KMS-11 (cell line): ENCODE data around the gene AXDND1.
"Not testable (repeated sequence)": the region's sequence is repeated elsewhere in the genome, so short reads cannot be mapped to it uniquely, and the experiment has no call there.

Experiments used
- H2AFZ ChIP-seq: fragments of 200-600 bp; sonication (generic); 2 replicates; pipeline ENCODE4 v1.6.1; 2016; ENCODE audit warnings: antibody characterized with exemption, mixed run types, low read depth
- H3K27ac ChIP-seq: fragments of 200-600 bp; sonication (generic); 2 replicates; pipeline ENCODE4 v1.6.1; 2016; ENCODE audit warnings: mild to moderate bottlenecking, mixed run types
- H3K27me3 ChIP-seq: fragments of 200-600 bp; sonication (generic); 2 replicates; pipeline ENCODE4 v1.6.1; 2017; ENCODE audit warnings: mild to moderate bottlenecking, low read depth, mixed run types, moderate library complexity; ENCODE audit not compliant: insufficient read depth
- H3K36me3 ChIP-seq: fragments of 200-600 bp; sonication (generic); 2 replicates; pipeline ENCODE4 v1.6.1; 2017; ENCODE audit warnings: mild to moderate bottlenecking, mixed run types; ENCODE audit not compliant: insufficient read depth
- H3K4me1 ChIP-seq: fragments of 200-600 bp; sonication (generic); 2 replicates; pipeline ENCODE4 v1.6.1; 2016; ENCODE audit warnings: mild to moderate bottlenecking, low read depth, mixed run types; ENCODE audit not compliant: poor library complexity, severe bottlenecking
- H3K4me2 ChIP-seq: fragments of 200-600 bp; sonication (generic); 2 replicates; pipeline ENCODE4 v1.7.0; 2016; ENCODE audit warnings: mild to moderate bottlenecking, mixed run types
- H3K4me3 ChIP-seq: fragments of 200-600 bp; sonication (generic); IDR thresholded peaks from 2 replicates; pipeline ENCODE4 v1.6.1; 2017; ENCODE audit warnings: low read depth, low read length, mixed read lengths; ENCODE audit not compliant: insufficient read depth
- H3K79me2 ChIP-seq: fragments of 200-600 bp; sonication (generic); 2 replicates; pipeline ENCODE4 v1.6.1; 2016; ENCODE audit warnings: low read depth, mixed run types; ENCODE audit not compliant: insufficient read depth
- H3K9ac ChIP-seq: fragments of 200-600 bp; sonication (generic); 2 replicates; pipeline ENCODE4 v1.6.1; 2016; ENCODE audit warnings: mild to moderate bottlenecking, mixed run types
- H4K20me1 ChIP-seq: fragments of 200-600 bp; sonication (generic); 2 replicates; pipeline ENCODE4 v1.6.1; 2016; ENCODE audit warnings: mild to moderate bottlenecking, mixed run types; ENCODE audit not compliant: insufficient read depth
- CTCF ChIP-seq: fragments of 200-600 bp; sonication (generic); conservative IDR thresholded peaks from 2 replicates; pipeline ENCODE4 v1.6.1; 2017; ENCODE audit warnings: low read depth, mild to moderate bottlenecking, antibody characterized with exemption, low read length, moderate library complexity, mixed read lengths

Gene AXDND1

GRCh38 chr1:179351281-179351680 lies 14.5 kb upstream of the AXDND1 start:
- H3K27me3 ChIP-seq, result no peaks in the 10 kb centered on the region
- no peaks in the 10 kb centered on the region for H3K4me1 ChIP-seq
- H4K20me1 ChIP-seq, result no peaks in the 10 kb centered on the region
- no peak overlapping the region for H3K9ac ChIP-seq
- no peak for TF ChIP-seq CTCF
- H2AFZ ChIP-seq, result no peak overlapping the region
- H3K36me3 ChIP-seq, result no peaks in the 10 kb centered on the region
- no peak overlapping the region for H3K4me2 ChIP-seq
- no peaks in the 10 kb centered on the region for H3K79me2 ChIP-seq
- no peak overlapping the region for H3K27ac ChIP-seq
- no peak overlapping the region for H3K4me3 ChIP-seq

GRCh38 chr1:179352236-179352635 lies 13.5 kb upstream of the AXDND1 start:
- Histone ChIP-seq H3K4me2 (no peak overlapping the region), H3K9ac (no peak overlapping the region), H2AFZ (no peak overlapping the region), H4K20me1 (no peaks in the 10 kb centered on the region), H3K4me3 (no peak overlapping the region), H3K27me3 (no peaks in the 10 kb centered on the region), H3K4me1 (no peaks in the 10 kb centered on the region), H3K27ac (no peak overlapping the region), H3K36me3 (no peaks in the 10 kb centered on the region), H3K79me2 (no peaks in the 10 kb centered on the region)
- no peak for TF ChIP-seq CTCF

- H3K79me2 ChIP-seq, result no peaks in the 10 kb centered on the region
- no peak overlapping the region for H3K27ac ChIP-seq
- H3K4me3 ChIP-seq, result no peak overlapping the region
- no peaks in the 10 kb centered on the region for H3K36me3 ChIP-seq
- TF ChIP-seq CTCF, result no peak
- no peaks in the 10 kb centered on the region for H3K4me1 ChIP-seq
- no peak overlapping the region for H3K9ac ChIP-seq
- no peak overlapping the region for H2AFZ ChIP-seq
- no peaks in the 10 kb centered on the region for H4K20me1 ChIP-seq
- H3K4me2 ChIP-seq, result no peak overlapping the region
- no peaks in the 10 kb centered on the region for H3K27me3 ChIP-seq
Measured at GRCh38 chr1:179353546-179353945, 12.2 kb upstream of the AXDND1 start.

GRCh38 chr1:179361631-179362030 lies 4.1 kb upstream of the AXDND1 start:
- not testable (repeated sequence) for H2AFZ ChIP-seq, H3K36me3 ChIP-seq, H3K79me2 ChIP-seq

GRCh38 chr1:179366093-179366800 lies 476 bp downstream of the AXDND1 start:
- Histone ChIP-seq H3K4me2 (peak overlapping the region; percentile 68), H4K20me1 (no peaks in the 10 kb centered on the region), H3K4me1 (peaks cover 9% of the 10 kb centered on the region), H3K27me3 (no peaks in the 10 kb centered on the region), H3K4me3 (peak overlapping the region; percentile 88), H2AFZ (peak overlapping the region; percentile 95), H3K79me2 (no peaks in the 10 kb centered on the region), H3K9ac (peak overlapping the region; percentile 90), H3K36me3 (no peaks in the 10 kb centered on the region), H3K27ac (peak overlapping the region; percentile 96)
- no peak for TF ChIP-seq CTCF

More at GRCh38 chr1:179361631-179362030, 4.1 kb upstream of the AXDND1 start:
- H4K20me1 ChIP-seq, H3K4me3 ChIP-seq, H3K4me2 ChIP-seq, H3K27ac ChIP-seq, H3K4me1 ChIP-seq, H3K9ac ChIP-seq, H3K27me3 ChIP-seq: not testable (repeated sequence)
